ENCODE results near the gene SFMBT2.

DNA sequence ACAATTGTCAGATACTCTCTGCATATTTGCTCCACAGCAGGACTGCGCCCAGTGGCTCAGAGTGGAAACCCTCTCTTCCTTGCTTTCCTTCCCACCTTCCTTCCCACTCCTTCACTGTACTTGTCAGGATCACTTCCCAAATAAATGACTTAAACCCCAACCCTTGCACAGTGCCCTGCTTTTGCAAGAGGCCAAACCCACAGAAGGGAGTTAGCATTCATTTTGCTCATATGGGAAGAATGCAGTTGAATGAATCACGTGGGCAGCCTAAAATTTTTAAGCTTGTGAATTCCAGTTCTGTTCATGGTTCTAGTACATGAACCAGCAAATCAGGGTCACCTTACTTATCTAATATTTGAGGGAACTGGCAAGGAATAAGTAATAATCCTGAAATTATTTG is 47.7 kb upstream of the SFMBT2 start:
- TF ChIP-seq POLR2A (IDR thresholded peaks at IDR 0.05; ENCODE audit: low read depth, low read length), result no peak
- no peak for TF ChIP-seq POLR2AphosphoS5 (IDR thresholded peaks at IDR 0.05; ENCODE audit: low read depth, low read length)

Measured in GM12892 (cell line).